GM19467 (cell line): ENCODE measurements around the gene HS6ST1.

Source experiments
- ATAC-seq: cut with Tn5 transposase; IDR thresholded peaks from one replicate; pipeline ENCODE4 v1.9.1; 2021; ENCODE audit warnings: mild to moderate bottlenecking, moderate library complexity; ENCODE audit not compliant: unreplicated experiment

HS6ST1 gene

GRCh38 chr2:128284037-128284441 is 34.6 kb downstream of the HS6ST1 start:
- no peak for ATAC-seq

GRCh38 chr2:128282976-128283810 is 35.5 kb downstream of the HS6ST1 start:
- no peak for ATAC-seq

- ATAC-seq = no peak
Measured at GRCh38 chr2:128282246-128282975, 36.3 kb downstream of the HS6ST1 start.

- no peak for ATAC-seq
Measured at GRCh38 chr2:128281852-128282245, 36.8 kb downstream of the HS6ST1 start.

- ATAC-seq = no peak
Measured at GRCh38 chr2:128280901-128281321, 37.8 kb downstream of the HS6ST1 start.

GRCh38 chr2:128280158-128280871 is 38.4 kb downstream of the HS6ST1 start:
- ATAC-seq = no peak

GRCh38 chr2:128279786-128280157 is 38.9 kb downstream of the HS6ST1 start:
- ATAC-seq = no peak

GRCh38 chr2:128279009-128279408 is 39.7 kb downstream of the HS6ST1 start:
- no peak for ATAC-seq

- no peak for ATAC-seq
Measured at GRCh38 chr2:128277961-128278681, 40.5 kb downstream of the HS6ST1 start.

- no peak for ATAC-seq
Measured at GRCh38 chr2:128276878-128277675, 41.6 kb downstream of the HS6ST1 start.

- no peak for ATAC-seq
Measured at GRCh38 chr2:128275498-128276045, 43.1 kb downstream of the HS6ST1 start.

GRCh38 chr2:128274218-128274617 is 44.5 kb downstream of the HS6ST1 start:
- no peak for ATAC-seq

GRCh38 chr2:128273469-128274081 is 45.1 kb downstream of the HS6ST1 start:
- ATAC-seq = no peak

- ATAC-seq = no peak
Measured at GRCh38 chr2:128272601-128273468, 45.8 kb downstream of the HS6ST1 start.

GRCh38 chr2:128271911-128272600 is 46.6 kb downstream of the HS6ST1 start:
- ATAC-seq = no peak

- no peak for ATAC-seq
Measured at GRCh38 chr2:128271597-128271910, 47.1 kb downstream of the HS6ST1 start.

GRCh38 chr2:128270672-128271596 is 47.7 kb downstream of the HS6ST1 start:
- no peak for ATAC-seq
